ENCODE data around the gene TPH1.

The TPH1 gene

GRCh38 chr11:18064450-18065054 is 18.5 kb upstream of the TPH1 start:
- no peak for TF ChIP-seq CTCF (IDR thresholded peaks at IDR 0.05; ENCODE audit: control insufficient read depth, extremely low read depth, insufficient read depth)
- H3K4me3 ChIP-seq (ENCODE audit: low read depth, low read length) = no peak overlapping the region
- DNase-seq (ENCODE audit: low read depth) = no peak

- no peak overlapping the region for H3K4me3 ChIP-seq (ENCODE audit: low read depth, low read length)
- no peak for TF ChIP-seq CTCF (IDR thresholded peaks at IDR 0.05; ENCODE audit: control insufficient read depth, extremely low read depth, insufficient read depth)
- no peak for DNase-seq (ENCODE audit: low read depth)
These were observed 17.9 kb upstream of the TPH1 start for GRCh38 chr11:18063862-18064434.

- DNase-seq (ENCODE audit: low read depth) = peak; percentile 96
These were observed 17.1 kb upstream of the TPH1 start for GRCh38 chr11:18063125-18063524.

GRCh38 chr11:18061351-18061750 is 15.3 kb upstream of the TPH1 start:
- no peak for DNase-seq (ENCODE audit: low read depth)
- H3K4me3 ChIP-seq (ENCODE audit: low read depth, low read length) = no peak overlapping the region
- TF ChIP-seq CTCF (IDR thresholded peaks at IDR 0.05; ENCODE audit: control insufficient read depth, extremely low read depth, insufficient read depth) = no peak

More at GRCh38 chr11:18063125-18063524, 17.1 kb upstream of the TPH1 start:
- no peak overlapping the region; the same call in 1 of the 2 replicates for H3K4me3 ChIP-seq (ENCODE audit: low read depth, low read length)
- no peak for TF ChIP-seq CTCF (IDR thresholded peaks at IDR 0.05; ENCODE audit: control insufficient read depth, extremely low read depth, insufficient read depth)

- no peak for DNase-seq (ENCODE audit: low read depth)
- no peak for TF ChIP-seq CTCF (IDR thresholded peaks at IDR 0.05; ENCODE audit: control insufficient read depth, extremely low read depth, insufficient read depth)
- H3K4me3 ChIP-seq (ENCODE audit: low read depth, low read length) = no peak overlapping the region
These were observed 10.6 kb upstream of the TPH1 start for GRCh38 chr11:18056561-18057181.

GRCh38 chr11:18054511-18055103 is 8.5 kb upstream of the TPH1 start:
- no peak overlapping the region for H3K4me3 ChIP-seq (ENCODE audit: low read depth, low read length)
- DNase-seq (ENCODE audit: low read depth) = no peak
- TF ChIP-seq CTCF (IDR thresholded peaks at IDR 0.05; ENCODE audit: control insufficient read depth, extremely low read depth, insufficient read depth) = no peak

Measured in LNCaP clone FGC (cell line).